Right lobe of liver (tissue), 4 donors: Measurements from ENCODE around the gene GFAP.

ENCODE experiments used
- POLR2A ChIP-seq: fragments of 450-650 bp; IDR thresholded peaks from one replicate; pipeline ENCODE4 v1.6.1; 2017; ENCODE audit warnings: antibody characterized with exemption, mild to moderate bottlenecking
- TF ChIP-seq, protein P1 (sequence below), 4 donors: fragments of 200-600 bp in 3 of 4; fragments of 450-650 bp in 1 of 4; IDR thresholded peaks; one replicate each; pipeline versions ENCODE4 v1.5.1 to v1.8.0; 2016 to 2022; ENCODE audit warnings: antibody characterized with exemption in 4 of 4, mild to moderate bottlenecking in 2 of 4
- donor health status: DM: no; HTN: no; CAD: no.
- donor health status: DM: no; HTN: no; CAD: no.
- donor health status: DM: no; HTN: yes; CAD: no.

GRCh38 chr17:44961921-44962350 lies 46.6 kb upstream of the GFAP start:
- TF ChIP-seq, protein P1, sequence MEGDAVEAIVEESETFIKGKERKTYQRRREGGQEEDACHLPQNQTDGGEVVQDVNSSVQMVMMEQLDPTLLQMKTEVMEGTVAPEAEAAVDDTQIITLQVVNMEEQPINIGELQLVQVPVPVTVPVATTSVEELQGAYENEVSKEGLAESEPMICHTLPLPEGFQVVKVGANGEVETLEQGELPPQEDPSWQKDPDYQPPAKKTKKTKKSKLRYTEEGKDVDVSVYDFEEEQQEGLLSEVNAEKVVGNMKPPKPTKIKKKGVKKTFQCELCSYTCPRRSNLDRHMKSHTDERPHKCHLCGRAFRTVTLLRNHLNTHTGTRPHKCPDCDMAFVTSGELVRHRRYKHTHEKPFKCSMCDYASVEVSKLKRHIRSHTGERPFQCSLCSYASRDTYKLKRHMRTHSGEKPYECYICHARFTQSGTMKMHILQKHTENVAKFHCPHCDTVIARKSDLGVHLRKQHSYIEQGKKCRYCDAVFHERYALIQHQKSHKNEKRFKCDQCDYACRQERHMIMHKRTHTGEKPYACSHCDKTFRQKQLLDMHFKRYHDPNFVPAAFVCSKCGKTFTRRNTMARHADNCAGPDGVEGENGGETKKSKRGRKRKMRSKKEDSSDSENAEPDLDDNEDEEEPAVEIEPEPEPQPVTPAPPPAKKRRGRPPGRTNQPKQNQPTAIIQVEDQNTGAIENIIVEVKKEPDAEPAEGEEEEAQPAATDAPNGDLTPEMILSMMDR (IDR thresholded peaks at IDR 0.05) = no peak
- no peak for TF ChIP-seq POLR2A
